Mononuclear cell (primary cell): Measurements from ENCODE around the gene SLC31A2. TPM values are rescaled to one million over a fixed set of nuclear protein-coding genes. Genes with fewer than 3 reads are reported as not detected.
"Not testable (repeated sequence)": the region's sequence is repeated elsewhere in the genome, so short reads cannot be mapped to it uniquely, and the experiment has no call there.

Source experiments
- H3K27me3 ChIP-seq: 2 replicates; pipeline ENCODE4 v1.6.0; 2011; ENCODE audit warnings: low read length, control low read depth; ENCODE audit not compliant: insufficient read depth
- H3K4me1 ChIP-seq: 2 replicates; pipeline ENCODE4 v1.5.1; 2011; ENCODE audit warnings: mild to moderate bottlenecking, low read length, control low read depth; ENCODE audit not compliant: insufficient read depth
- H3K4me3 ChIP-seq: 2 replicates; pipeline ENCODE4 v1.5.1; 2011; ENCODE audit warnings: mild to moderate bottlenecking, low read length, moderate library complexity
- H3K9me3 ChIP-seq: 2 replicates; pipeline ENCODE4 v1.5.1; 2011; ENCODE audit warnings: low read depth, mild to moderate bottlenecking, control low read depth, low read length
- total RNA-seq: library from RNA; depleted of rRNA; stranded (reverse); fragments of >200 nt; gene quantifications from one replicate; pipeline ENCODE4 v1.2.3, GENCODE V29; 2012

The SLC31A2 gene
- total RNA-seq, 1 donor, result 38.8 TPM

DNA sequence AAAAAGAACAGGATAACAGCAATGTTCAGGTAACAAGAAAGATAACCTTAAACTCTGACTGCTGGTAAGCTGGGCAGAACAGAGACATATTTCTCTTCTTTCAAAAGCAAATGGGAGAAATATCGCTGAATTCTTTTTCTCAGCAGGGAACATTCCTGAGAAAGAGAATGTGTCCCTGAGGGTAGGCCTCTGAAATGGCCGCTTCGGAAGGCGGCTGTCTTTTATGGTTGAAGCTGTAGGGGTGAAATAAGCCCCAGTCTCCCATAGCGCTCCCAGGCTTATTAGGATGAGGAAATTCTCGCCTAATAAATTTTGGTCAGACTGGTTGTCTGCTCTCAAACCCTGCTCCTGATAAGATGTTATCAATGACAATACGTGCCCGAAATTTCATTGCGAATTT lies 9.9 kb upstream of the SLC31A2 start:
- not testable (repeated sequence) for H3K4me3 ChIP-seq, H3K4me1 ChIP-seq, H3K9me3 ChIP-seq, H3K27me3 ChIP-seq

DNA sequence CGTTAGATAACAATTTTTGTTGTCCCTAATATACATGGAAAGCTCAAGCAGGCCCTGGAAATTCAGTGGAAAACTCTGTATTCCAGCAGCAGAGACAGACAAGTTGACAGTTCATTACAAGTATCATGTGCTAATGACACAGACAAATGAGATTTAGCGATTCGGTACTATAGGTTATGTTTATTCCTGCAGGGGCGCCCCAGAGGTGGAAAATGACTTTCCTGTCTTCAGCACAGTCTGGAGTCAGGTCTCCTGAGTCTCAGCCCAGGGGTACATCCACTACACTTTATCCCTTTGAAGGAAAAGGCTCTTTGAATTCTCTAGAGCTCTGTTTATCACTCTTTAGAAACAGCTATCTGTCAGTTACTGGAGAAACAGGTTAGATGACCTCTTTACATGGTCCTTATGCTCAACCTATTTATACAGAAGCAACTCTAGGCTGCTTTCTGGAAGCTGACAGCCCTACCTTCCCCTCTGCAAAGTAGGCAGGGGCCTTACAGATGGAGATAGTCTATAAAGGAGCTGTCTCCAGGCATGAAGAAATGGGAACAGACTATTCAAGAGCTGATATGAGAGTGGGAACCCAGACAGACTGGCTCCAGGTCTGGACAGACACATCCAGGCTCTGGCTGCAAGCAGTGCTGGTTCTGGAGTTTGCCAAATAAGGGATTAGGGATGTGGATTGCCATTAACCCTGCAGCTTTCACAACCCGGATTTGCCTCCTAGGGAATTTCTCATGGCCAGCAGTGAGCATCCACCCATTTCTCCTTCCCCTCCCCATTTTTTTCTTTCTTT lies 7.2 kb upstream of the SLC31A2 start:
- no peaks in the 10 kb centered on the region for H3K9me3 ChIP-seq
- H3K4me3 ChIP-seq, result no peak overlapping the region
- peaks cover 6% of the 10 kb centered on the region for H3K27me3 ChIP-seq

GRCh38 chr9:113148372-113148705 lies 2.5 kb upstream of the SLC31A2 start:
- no peak overlapping the region for H3K4me3 ChIP-seq
- no peaks in the 10 kb centered on the region for H3K9me3 ChIP-seq
- peaks cover 4% of the 10 kb centered on the region for H3K27me3 ChIP-seq
- H3K4me1 ChIP-seq, result peaks cover 36% of the 10 kb centered on the region

More for the DNA sequence above, 7.2 kb upstream of the SLC31A2 start:
- peaks cover under 1% of the 10 kb centered on the region for H3K4me1 ChIP-seq

DNA sequence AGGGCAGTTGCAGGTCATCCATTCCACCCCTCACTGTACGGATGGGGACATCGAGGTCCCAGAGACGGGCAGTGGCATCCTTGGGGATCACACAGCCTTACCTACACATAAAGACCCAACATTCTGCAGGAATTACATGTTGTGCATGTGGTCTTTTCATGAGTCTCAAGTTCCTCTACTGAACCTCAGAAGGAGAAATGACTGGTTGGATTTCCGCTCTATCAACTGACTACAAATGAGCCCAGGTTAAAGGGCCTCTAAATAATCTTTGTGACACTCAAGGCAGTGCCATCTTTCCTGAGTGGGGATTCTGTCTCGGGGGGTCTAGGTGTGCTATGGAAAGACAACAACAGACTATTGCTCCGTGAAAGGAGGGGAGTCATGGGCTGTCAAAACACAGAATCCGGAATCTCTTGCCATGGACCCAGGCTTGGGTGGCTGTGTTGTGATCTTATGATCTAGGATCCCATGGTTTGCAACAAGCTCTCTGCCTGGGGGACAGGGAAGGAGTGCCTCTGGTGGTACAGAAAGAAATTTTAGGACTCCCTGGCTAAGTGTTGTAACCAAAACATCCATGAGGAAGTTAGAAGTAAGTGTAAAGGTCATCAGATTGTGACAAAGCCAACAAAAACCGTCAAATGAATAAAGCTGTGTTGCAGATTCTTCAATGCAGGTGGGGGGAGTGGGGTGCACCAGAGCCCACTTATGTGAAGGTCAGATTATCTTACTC lies 1.9 kb upstream of the SLC31A2 start:
- Histone ChIP-seq H3K27me3 (peaks cover 4% of the 10 kb centered on the region), H3K9me3 (no peaks in the 10 kb centered on the region), H3K4me1 (peaks cover 42% of the 10 kb centered on the region), H3K4me3 (no peak overlapping the region)

GRCh38 chr9:113149561-113149960 lies 1.2 kb upstream of the SLC31A2 start:
- H3K4me1 ChIP-seq, result peaks cover 48% of the 10 kb centered on the region
- not testable (repeated sequence) for H3K9me3 ChIP-seq, H3K27me3 ChIP-seq, H3K4me3 ChIP-seq

GRCh38 chr9:113151696-113152630 lies 1.2 kb downstream of the SLC31A2 start:
- Histone ChIP-seq H3K4me3 (peak overlapping the region; percentile 88), H3K4me1 (peaks cover 72% of the 10 kb centered on the region), H3K9me3 (no peaks in the 10 kb centered on the region), H3K27me3 (no peaks in the 10 kb centered on the region)

- Histone ChIP-seq H3K4me1 (peaks cover 78% of the 10 kb centered on the region), H3K4me3 (peak overlapping the region; percentile 88), H3K9me3 (no peaks in the 10 kb centered on the region), H3K27me3 (no peaks in the 10 kb centered on the region)
Observed at GRCh38 chr9:113152699-113153098, 1.9 kb downstream of the SLC31A2 start.

- Histone ChIP-seq H3K4me1 (peaks cover 78% of the 10 kb centered on the region), H3K27me3 (no peaks in the 10 kb centered on the region), H3K9me3 (no peaks in the 10 kb centered on the region), H3K4me3 (no peak overlapping the region)
Observed at GRCh38 chr9:113153599-113153998, 2.8 kb downstream of the SLC31A2 start.

GRCh38 chr9:113154471-113154870 lies 3.7 kb downstream of the SLC31A2 start:
- H3K4me3 ChIP-seq, result peak overlapping the region; percentile 15
- no peaks in the 10 kb centered on the region for H3K9me3 ChIP-seq
- H3K27me3 ChIP-seq, result no peaks in the 10 kb centered on the region
- peaks cover 69% of the 10 kb centered on the region for H3K4me1 ChIP-seq

GRCh38 chr9:113154946-113155345 lies 4.1 kb downstream of the SLC31A2 start:
- peaks cover 64% of the 10 kb centered on the region for H3K4me1 ChIP-seq

DNA sequence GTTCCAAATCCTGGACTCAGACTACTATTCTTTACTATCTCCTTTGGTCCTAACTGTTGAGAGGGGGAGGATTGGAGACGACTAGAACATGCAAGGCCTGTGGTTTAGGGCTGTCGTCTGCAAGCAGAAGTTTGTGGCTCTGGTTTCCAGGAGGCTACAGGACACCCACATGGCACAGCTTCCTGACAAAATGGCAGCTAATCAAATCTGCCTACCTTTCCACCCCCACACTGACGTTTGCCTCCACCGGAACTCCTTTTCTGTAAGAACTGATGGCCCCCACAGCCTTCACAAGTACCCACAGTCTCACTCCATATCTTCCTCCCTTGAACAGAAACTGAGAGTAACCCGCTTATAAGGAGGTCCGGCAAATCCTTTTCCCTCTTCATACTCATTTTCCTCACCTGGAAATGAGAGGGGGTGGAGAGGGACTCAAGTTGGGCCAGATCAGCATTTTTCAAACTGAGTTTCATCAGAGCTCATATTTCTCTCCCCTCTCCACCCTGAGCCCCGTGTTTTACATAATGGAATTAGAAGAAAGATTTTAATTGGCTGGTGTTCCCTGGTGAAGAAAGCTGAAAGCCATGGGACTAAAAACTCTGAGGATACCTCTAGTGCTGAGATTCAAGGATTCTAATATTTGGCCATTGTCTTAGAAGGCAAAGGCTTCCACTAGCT lies 5.2 kb downstream of the SLC31A2 start:
- Histone ChIP-seq H3K4me1 (peaks cover 57% of the 10 kb centered on the region), H3K9me3 (no peaks in the 10 kb centered on the region), H3K27me3 (no peaks in the 10 kb centered on the region), H3K4me3 (no peak overlapping the region)

More at GRCh38 chr9:113154946-113155345, 4.1 kb downstream of the SLC31A2 start:
- H3K9me3 ChIP-seq, result no peaks in the 10 kb centered on the region
- no peak overlapping the region for H3K4me3 ChIP-seq
- H3K27me3 ChIP-seq, result no peaks in the 10 kb centered on the region

DNA sequence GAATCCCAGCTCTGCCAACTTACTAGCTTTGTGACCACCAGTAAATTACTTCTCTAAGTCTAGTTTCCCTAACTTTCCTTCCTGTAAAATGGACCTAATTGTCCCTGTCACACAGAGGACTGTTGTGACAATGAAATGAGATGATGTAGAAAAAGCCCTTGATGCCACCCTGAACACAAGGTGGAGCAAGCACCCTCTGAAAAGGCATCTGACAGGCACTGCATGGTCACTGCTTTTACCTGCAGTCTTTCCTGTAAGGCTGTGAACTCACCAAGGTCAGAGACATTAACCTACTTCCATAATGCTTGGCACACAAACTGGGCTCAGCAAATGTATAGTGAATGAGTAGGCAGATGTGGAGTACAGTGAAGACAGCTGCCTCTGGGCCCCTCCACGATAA lies 6.1 kb downstream of the SLC31A2 start:
- Histone ChIP-seq H3K4me3 (no peak overlapping the region), H3K4me1 (peaks cover 56% of the 10 kb centered on the region), H3K27me3 (no peaks in the 10 kb centered on the region), H3K9me3 (no peaks in the 10 kb centered on the region)

- H3K9me3 ChIP-seq, result no peaks in the 10 kb centered on the region
- no peak overlapping the region for H3K4me3 ChIP-seq
- H3K27me3 ChIP-seq, result no peaks in the 10 kb centered on the region
- peaks cover 41% of the 10 kb centered on the region for H3K4me1 ChIP-seq
Observed at GRCh38 chr9:113158446-113158845, 7.6 kb downstream of the SLC31A2 start.

DNA sequence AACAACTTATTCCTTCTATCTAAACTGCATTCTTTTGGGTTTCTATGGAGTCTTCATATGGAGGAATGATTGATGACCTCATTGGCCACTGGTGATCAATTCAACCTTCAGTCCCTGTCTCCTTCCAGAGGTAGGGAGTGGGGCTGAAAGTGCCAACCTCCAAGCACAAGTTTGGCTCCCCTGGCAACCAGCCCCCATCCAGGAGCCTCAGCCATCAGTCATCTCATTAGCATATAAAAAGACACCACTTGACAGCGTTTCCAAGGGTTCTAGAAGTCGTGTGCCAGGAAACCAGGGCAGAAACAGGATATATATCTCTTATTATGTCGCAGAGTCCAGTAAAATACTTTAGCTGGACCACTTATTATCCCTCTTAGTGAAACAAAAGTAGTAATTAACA lies 9.8 kb downstream of the SLC31A2 start:
- Histone ChIP-seq H3K27me3 (no peaks in the 10 kb centered on the region), H3K4me3 (no peak overlapping the region), H3K9me3 (no peaks in the 10 kb centered on the region), H3K4me1 (peaks cover 20% of the 10 kb centered on the region)
